Left lobe of liver (tissue), 2 donors: ENCODE measurements around the gene OCA2. TPM values are rescaled to one million over a fixed set of nuclear protein-coding genes. Genes with fewer than 3 reads are reported as not detected.

ENCODE experiments used
- ATAC-seq: fragments of 200-7000 bp; cut with Tn5 transposase; one replicate; pipeline ENCODE4 v1.9.1; 2020; ENCODE audit warnings: mild to moderate bottlenecking, moderate library complexity
- DNase-seq: peaks from one replicate; pipeline ENCODE4 v3.0.0-alpha.2; 2020; ENCODE audit warnings: low spot score
- total RNA-seq: library from RNA; stranded (reverse); gene quantifications from one replicate; pipeline ENCODE4 v1.2.1, GENCODE V29; 2021
- donor health status: DM: no; HTN: no; CAD: no; lungs with moderate emphysema.
- donor health status: DM: no; HTN: yes; CAD: no.

Gene OCA2
- total RNA-seq, 1 donor from 2014 or later = 0.10 TPM

DNA sequence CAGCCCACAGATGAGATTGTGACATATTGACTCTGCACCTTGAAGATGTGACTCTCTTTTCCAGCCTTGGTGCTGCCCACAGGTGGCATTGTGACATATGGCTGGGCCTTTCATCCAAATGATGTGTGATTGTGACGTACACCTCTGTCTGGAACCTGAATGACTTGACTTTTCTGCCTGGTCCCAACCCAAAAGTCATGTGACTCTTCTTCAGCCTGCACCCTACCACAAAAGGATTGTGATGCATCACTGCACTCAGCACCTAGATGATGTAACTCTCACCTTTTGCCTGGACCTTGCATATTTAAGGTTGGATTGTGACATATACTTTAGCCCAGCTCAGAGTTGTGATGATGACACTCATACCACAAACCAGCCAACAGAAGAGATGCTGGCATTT, 204.5 kb downstream of the OCA2 start:
- no peak for ATAC-seq
- DNase-seq = no peak

GRCh38 chr15:27889258-27889657, 209.9 kb downstream of the OCA2 start:
- no peak for DNase-seq
- no peak for ATAC-seq

DNA sequence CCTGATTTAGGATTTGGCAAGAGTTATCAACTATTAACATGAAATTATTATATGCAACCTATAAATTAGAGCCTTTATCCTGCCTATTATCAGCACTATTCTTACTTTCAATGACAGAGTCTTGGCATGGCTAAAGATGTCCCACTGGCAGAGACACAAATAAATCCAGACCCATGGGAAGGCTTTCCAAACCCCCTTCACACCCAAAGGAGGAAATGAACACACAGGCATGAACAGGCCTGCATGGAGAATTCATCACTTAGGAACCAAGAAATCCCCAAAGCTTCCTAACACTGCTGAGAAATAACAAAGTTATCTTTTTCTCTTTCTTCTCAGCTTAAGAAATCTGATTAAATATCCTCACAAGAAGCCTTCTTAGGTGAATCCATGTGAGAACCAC, 213.9 kb downstream of the OCA2 start:
- ATAC-seq = no peak
- no peak for DNase-seq

GRCh38 chr15:27884726-27885125, 214.4 kb downstream of the OCA2 start:
- no peak for ATAC-seq
- DNase-seq = no peak

DNA sequence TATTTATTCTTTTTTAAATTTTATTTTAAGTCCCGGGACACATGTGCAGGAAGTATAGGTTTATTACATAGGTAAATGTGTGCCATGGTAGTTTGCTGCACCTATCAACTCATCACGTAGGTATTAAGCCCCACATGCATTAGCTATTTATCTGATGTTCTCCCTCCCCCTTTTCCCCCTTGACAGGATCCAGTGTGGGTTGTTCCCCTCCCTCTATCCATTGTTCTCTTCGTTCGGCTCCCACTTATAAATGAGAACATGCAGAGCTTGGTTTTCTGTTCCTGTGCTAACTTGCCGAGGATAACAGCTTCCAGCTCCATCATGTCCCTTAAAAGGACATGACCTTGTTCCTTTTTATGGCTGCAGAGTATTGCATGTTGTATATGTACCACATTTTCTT, 220.3 kb downstream of the OCA2 start:
- DNase-seq = no peak
- ATAC-seq = no peak

- DNase-seq (no peak), ATAC-seq (no peak)
Observed at GRCh38 chr15:27873828-27874227, 225.3 kb downstream of the OCA2 start.

DNA sequence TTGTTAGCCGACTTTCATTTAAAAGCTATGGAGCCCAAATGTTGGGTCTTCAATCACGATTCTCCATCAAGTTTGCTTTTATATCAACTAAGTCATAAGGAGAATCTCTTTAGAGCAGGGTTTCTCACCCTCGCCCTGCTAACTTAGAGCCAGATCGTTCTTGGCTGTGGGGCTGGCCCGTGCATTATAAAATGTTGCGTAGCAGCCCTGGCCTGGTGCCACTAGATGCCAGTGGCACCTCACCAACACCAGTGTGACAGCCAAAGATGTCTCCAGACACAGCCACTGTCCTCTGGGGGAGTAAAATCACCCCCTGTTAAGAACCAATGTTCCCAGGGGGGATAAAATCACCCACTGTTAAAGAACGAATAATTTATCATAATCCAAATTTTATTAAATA, 226.1 kb downstream of the OCA2 start:
- ATAC-seq = no peak
- DNase-seq = no peak

- ATAC-seq = no peak
- DNase-seq = no peak
Observed at GRCh38 chr15:27872355-27872754, 226.8 kb downstream of the OCA2 start.

- no peak for ATAC-seq
- no peak for DNase-seq
Observed at GRCh38 chr15:27871902-27872260, 227.2 kb downstream of the OCA2 start.

- no peak for DNase-seq
- ATAC-seq = no peak
Observed at GRCh38 chr15:27871078-27871901, 227.8 kb downstream of the OCA2 start.

- DNase-seq = no peak
- ATAC-seq = no peak
Observed at GRCh38 chr15:27870320-27870719, 228.8 kb downstream of the OCA2 start.

DNA sequence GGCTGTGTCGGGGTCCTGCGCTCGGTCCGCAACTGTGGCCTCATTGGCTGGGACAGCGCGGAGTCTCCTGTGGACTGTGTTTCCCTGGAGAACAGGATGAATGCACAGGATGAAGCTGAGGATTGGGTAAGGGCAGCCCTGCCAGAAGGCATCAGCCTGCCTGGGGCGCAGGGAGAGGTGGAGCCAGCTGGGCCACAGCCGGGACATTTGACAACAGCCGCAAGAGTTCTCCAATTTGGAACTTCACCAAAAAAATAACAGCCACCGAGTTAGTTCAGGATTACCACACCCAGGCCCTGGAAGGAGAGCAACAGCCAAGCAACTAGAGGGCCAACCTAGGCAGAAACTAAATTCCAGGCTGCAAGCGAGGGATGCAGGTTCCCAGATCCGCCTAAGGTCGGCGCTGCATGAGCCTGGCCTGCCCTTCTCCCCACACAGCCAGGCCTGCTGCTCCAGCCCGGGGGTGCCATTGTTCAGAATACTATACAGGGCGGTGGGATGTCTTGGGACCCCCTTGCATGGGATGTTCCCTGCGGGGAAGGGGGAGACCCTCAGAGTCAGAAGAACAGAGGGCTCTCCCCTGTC, 229.3 kb downstream of the OCA2 start:
- ATAC-seq = no peak
- DNase-seq = no peak

DNA sequence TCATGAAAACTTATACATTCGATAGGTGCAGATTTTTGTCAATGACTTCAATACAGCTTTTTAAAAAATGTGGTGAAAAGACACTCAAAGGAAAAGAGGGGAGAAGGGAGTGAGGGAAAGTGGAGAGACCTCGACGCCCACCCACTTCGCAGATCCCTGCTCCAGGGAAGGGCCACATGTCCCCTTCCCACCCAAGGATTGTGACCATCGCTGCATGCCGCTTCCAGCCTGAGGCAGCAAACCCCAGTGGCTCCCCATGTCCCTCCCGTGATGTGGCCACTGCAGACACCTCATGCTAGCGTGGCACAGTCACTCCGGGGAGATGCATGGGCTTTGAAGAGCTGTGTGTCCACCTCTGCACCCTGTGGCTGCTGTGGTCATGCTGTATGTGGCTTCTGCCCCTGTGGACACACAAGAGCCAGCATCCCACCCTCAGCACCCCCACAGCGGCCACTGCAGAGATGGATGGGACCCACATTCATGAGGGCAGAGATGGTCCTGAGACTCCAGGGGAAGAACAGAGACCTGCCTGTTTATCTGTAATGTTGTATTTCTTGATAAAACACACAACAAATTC, 230.2 kb downstream of the OCA2 start:
- ATAC-seq = no peak
- no peak for DNase-seq

GRCh38 chr15:27867861-27868260, 231.3 kb downstream of the OCA2 start:
- no peak for ATAC-seq
- DNase-seq = no peak

- no peak for ATAC-seq
Observed at GRCh38 chr15:27866505-27867165, 232.5 kb downstream of the OCA2 start.

DNA sequence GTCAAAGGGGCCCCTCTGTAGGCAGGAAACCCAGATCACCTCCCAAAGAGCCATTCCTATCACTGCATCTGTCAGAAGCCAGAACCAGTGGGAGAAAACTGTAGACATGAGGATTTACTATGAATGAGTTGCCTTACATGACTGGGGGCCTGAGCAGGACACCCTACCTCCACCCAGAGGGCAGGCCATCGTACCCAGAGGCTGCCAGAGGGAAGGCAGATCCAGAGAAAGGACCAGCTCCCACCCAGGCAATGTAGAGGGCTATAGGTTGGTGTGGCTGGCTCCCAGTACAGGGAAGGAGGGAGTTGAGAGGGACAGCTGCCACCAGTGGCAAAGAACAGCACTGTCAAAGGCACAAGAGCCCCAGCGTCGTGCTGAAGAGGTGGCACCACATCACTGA, 233.2 kb downstream of the OCA2 start:
- no peak for DNase-seq
- no peak for ATAC-seq

More at GRCh38 chr15:27866505-27867165, 232.5 kb downstream of the OCA2 start:
- no peak for DNase-seq

DNA sequence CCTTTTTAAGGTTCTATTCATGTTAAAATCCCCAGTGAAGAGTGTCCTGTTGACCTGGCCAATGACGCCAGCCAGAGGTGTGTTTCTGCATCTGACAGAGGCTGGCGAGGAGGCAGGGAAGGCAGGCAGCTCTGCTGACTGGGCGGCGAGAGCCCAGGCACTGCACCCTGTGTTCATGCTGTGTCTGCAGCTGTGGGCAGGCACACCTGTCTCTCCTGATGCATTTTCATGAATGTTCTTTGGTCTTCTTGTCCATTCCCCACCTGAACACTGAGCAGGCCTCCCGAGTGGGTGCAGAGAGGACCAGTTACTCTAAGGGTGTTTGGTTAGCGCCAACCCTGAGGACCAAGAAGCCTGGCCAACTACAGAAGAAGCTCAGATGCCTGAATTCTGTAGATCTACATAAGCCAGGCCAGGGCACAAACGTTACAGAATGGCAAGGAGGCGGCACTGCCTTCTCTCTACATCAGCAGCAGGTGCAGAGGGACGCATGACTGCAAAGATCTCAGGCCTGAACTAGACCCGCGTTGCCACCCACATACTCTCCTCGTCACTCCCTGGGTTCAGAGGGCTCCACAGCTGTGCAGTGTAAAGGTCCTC, 233.7 kb downstream of the OCA2 start:
- ATAC-seq (no peak), DNase-seq (no peak)

DNA sequence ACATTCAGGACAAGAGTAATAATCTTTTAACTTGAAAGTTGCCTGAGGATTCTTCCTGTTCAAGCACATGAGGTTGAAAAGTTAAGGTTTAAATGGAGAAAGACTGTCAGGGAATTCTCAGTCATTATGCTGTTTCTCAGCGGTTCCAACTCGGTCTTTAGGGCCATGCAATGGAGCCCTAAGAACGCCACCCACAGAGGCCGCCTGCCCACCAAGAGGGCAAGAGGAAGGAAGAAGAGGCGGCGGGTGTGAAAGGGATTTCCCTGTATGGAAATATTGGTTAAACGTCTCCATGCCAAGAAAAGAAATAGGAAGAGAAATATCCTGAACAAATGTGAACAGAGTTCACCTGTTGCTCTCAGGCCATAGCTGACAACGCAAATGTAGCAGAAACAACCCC, 234.4 kb downstream of the OCA2 start:
- no peak for ATAC-seq

GRCh38 chr15:27864086-27864485, 235.0 kb downstream of the OCA2 start:
- ATAC-seq (no peak), DNase-seq (no peak)

More for the DNA sequence above, 234.4 kb downstream of the OCA2 start:
- DNase-seq = no peak

DNA sequence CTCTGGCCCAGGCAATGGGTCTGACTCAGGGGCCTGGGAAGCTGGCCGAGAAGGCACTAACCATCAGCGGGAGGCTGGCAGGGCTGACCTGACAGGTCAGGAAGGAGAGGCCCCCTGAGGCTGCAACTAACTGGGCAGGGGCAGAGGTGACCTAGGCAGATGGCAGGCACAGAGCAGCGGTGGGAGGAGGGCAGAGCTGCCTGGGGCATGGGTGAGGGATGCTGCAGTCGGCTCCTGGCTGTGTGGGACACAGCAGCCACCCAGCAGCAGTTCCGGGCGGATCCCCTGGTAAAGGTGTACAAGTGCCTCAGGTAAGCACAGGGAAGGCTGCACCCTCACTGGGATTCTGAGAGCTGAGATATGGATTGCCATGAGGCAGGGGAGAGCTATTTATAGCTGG, 236.1 kb downstream of the OCA2 start:
- DNase-seq = no peak
- no peak for ATAC-seq

DNA sequence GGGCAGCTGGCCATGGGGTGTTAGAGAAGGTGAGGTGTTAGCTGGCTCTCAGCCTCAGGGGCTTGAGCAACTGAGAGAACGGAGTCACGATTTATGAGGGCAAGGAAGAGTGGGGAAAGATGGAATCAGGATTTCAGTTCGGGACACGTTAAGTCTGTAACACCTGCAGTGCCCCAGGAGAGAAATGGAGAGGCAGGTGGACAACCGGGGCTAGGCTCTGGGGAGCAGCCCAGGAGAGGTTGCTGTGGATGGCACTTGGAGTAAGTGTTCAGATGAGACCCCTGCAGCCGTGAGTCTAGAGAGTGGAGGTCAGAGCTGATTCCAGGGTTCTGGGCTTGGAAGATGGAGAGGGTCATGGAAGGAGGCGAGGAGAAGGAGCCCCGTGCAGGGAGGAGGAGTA, 237.9 kb downstream of the OCA2 start:
- ATAC-seq = no peak
- DNase-seq = no peak
